ENCODE results near the gene WWOX.

Gene WWOX

GRCh38 chr16:78763821-78764440, 664.5 kb downstream of the WWOX start:
- TF ChIP-seq CTCF (conservative IDR thresholded peaks at IDR 0.05; ENCODE audit: low read depth, low read length): no peak
- no peaks in the 10 kb centered on the region for H3K36me3 ChIP-seq (ENCODE audit: insufficient read depth)
- no peaks in the 10 kb centered on the region for H3K27me3 ChIP-seq (ENCODE audit: insufficient read depth, low read depth)
- H3K27ac ChIP-seq: no peak overlapping the region
- no peaks in the 10 kb centered on the region for H3K4me1 ChIP-seq (ENCODE audit: low read depth, poor library complexity, severe bottlenecking)
- no peak overlapping the region for H3K4me3 ChIP-seq (IDR thresholded peaks at IDR 0.05; ENCODE audit: insufficient read depth, low read depth, low read length)
- no peaks in the 10 kb centered on the region for H4K20me1 ChIP-seq (ENCODE audit: insufficient read depth)
- H2AFZ ChIP-seq (ENCODE audit: low read depth): no peak overlapping the region
- H3K9ac ChIP-seq: no peak overlapping the region
- H3K4me2 ChIP-seq: no peak overlapping the region
- H3K79me2 ChIP-seq (ENCODE audit: insufficient read depth, low read depth): no peaks in the 10 kb centered on the region

GRCh38 chr16:78764478-78764877, 665.0 kb downstream of the WWOX start:
- Histone ChIP-seq H3K4me3 (IDR thresholded peaks at IDR 0.05; ENCODE audit: insufficient read depth, low read depth, low read length) (no peak overlapping the region), H4K20me1 (ENCODE audit: insufficient read depth) (no peaks in the 10 kb centered on the region), H3K36me3 (ENCODE audit: insufficient read depth) (no peaks in the 10 kb centered on the region), H3K79me2 (ENCODE audit: insufficient read depth, low read depth) (no peaks in the 10 kb centered on the region), H3K4me2 (no peak overlapping the region), H3K4me1 (ENCODE audit: low read depth, poor library complexity, severe bottlenecking) (no peaks in the 10 kb centered on the region), H2AFZ (ENCODE audit: low read depth) (no peak overlapping the region), H3K9ac (no peak overlapping the region), H3K27ac (no peak overlapping the region), H3K27me3 (ENCODE audit: insufficient read depth, low read depth) (no peaks in the 10 kb centered on the region)
- no peak for TF ChIP-seq CTCF (conservative IDR thresholded peaks at IDR 0.05; ENCODE audit: low read depth, low read length)

- Histone ChIP-seq H3K9ac (no peak overlapping the region), H3K27ac (no peak overlapping the region), H3K4me2 (no peak overlapping the region), H3K4me1 (ENCODE audit: low read depth, poor library complexity, severe bottlenecking) (no peaks in the 10 kb centered on the region), H3K79me2 (ENCODE audit: insufficient read depth, low read depth) (no peaks in the 10 kb centered on the region), H3K36me3 (ENCODE audit: insufficient read depth) (no peaks in the 10 kb centered on the region), H2AFZ (ENCODE audit: low read depth) (no peak overlapping the region), H3K4me3 (IDR thresholded peaks at IDR 0.05; ENCODE audit: insufficient read depth, low read depth, low read length) (no peak overlapping the region), H3K27me3 (ENCODE audit: insufficient read depth, low read depth) (no peaks in the 10 kb centered on the region), H4K20me1 (ENCODE audit: insufficient read depth) (no peaks in the 10 kb centered on the region)
- TF ChIP-seq CTCF (conservative IDR thresholded peaks at IDR 0.05; ENCODE audit: low read depth, low read length): no peak
These were observed 668.8 kb downstream of the WWOX start for GRCh38 chr16:78768226-78768625.

GRCh38 chr16:78768718-78769117, 669.3 kb downstream of the WWOX start:
- Histone ChIP-seq H3K36me3 (ENCODE audit: insufficient read depth) (no peaks in the 10 kb centered on the region), H3K9ac (no peak overlapping the region), H3K27me3 (ENCODE audit: insufficient read depth, low read depth) (no peaks in the 10 kb centered on the region), H4K20me1 (ENCODE audit: insufficient read depth) (no peaks in the 10 kb centered on the region), H3K4me2 (no peak overlapping the region), H3K4me1 (ENCODE audit: low read depth, poor library complexity, severe bottlenecking) (no peaks in the 10 kb centered on the region), H2AFZ (ENCODE audit: low read depth) (no peak overlapping the region), H3K27ac (no peak overlapping the region), H3K4me3 (IDR thresholded peaks at IDR 0.05; ENCODE audit: insufficient read depth, low read depth, low read length) (no peak overlapping the region), H3K79me2 (ENCODE audit: insufficient read depth, low read depth) (no peaks in the 10 kb centered on the region)
- no peak for TF ChIP-seq CTCF (conservative IDR thresholded peaks at IDR 0.05; ENCODE audit: low read depth, low read length)

Data from KMS-11 (cell line).